Sigmoid colon (tissue), 4 donors: Measurements from ENCODE around the gene TRIM8.

Experiments used
- CTCF ChIP-seq, 4 experiments: fragments of 450-650 bp in 3 of 4; fragments of 200-600 bp in 1 of 4; IDR thresholded peaks; one replicate each; pipeline ENCODE4 v1.5.1; 2016 to 2019; ENCODE audit warnings: antibody characterized with exemption in 4 of 4, mild to moderate bottlenecking in 3 of 4, moderate library complexity in 2 of 4
- POLR2A ChIP-seq, 2 donors: fragments of 450-650 bp; IDR thresholded peaks; one replicate each; pipeline ENCODE4 v1.6.1; 2016; ENCODE audit warnings: antibody characterized with exemption in 2 of 2, mild to moderate bottlenecking in 2 of 2, moderate library complexity in 2 of 2
- POLR2AphosphoS5 ChIP-seq, 4 donors: sonication (generic); formaldehyde crosslinking; IDR thresholded peaks; one replicate each; pipeline ENCODE4 v1.6.1; 2017; ENCODE audit warnings: antibody characterized with exemption in 4 of 4

- TF ChIP-seq CTCF (IDR thresholded peaks at IDR 0.05) (no peak), POLR2A (IDR thresholded peaks at IDR 0.05) (no peak), POLR2AphosphoS5 (IDR thresholded peaks at IDR 0.05) (no peak)
These were observed 14.3 kb upstream of the TRIM8 start for GRCh38 chr10:102629661-102630614.
